Kidney (tissue), 14 donors: ENCODE results near the gene DLG2. TPM values are rescaled to one million over a fixed set of nuclear protein-coding genes. Genes with fewer than 3 reads are reported as not detected.
A peak's percentile ranks its signal among the peaks of the same experiment; 100 is the strongest.

Source experiments
- DNase-seq, 5 donors: peaks; one replicate each; pipeline ENCODE4 v3.0.0-alpha.2; 2013 to 2020
- FAIRE-seq: peaks from 2 replicates; lab custom pipeline; 2012; peaks lifted over from hg19 to GRCh38; lab: Jason Lieb, UNC
- H3K27ac ChIP-seq, 2 donors: one replicate each; pipeline ENCODE4 v1.7.0; 2013; ENCODE audit warnings: low read depth in 2 of 2, low read length in 2 of 2, inconsistent platforms in 1 of 2
- H3K27me3 ChIP-seq: one replicate; pipeline ENCODE4 v1.7.1; 2013; ENCODE audit warnings: low read length, inconsistent platforms; ENCODE audit not compliant: control insufficient read depth, insufficient read depth
- H3K36me3 ChIP-seq, 3 donors: one replicate each; pipeline versions ENCODE4 v1.7.0 to v1.7.1; 2013; ENCODE audit warnings: low read length in 3 of 3, control low read depth in 1 of 3, inconsistent platforms in 1 of 3; ENCODE audit not compliant: insufficient read depth in 3 of 3, control insufficient read depth in 2 of 3
- H3K4me1 ChIP-seq, 3 donors: one replicate each; pipeline versions ENCODE4 v1.7.0 to v1.7.1; 2013; ENCODE audit warnings: low read length in 3 of 3, inconsistent platforms in 1 of 3, low read depth in 1 of 3; ENCODE audit not compliant: control insufficient read depth in 2 of 3, insufficient read depth in 2 of 3
- H3K4me3 ChIP-seq, 3 donors: one replicate each; pipeline versions ENCODE4 v1.7.0 to v1.8.1; 2013; ENCODE audit warnings: low read length in 3 of 3, control low read depth in 1 of 3, inconsistent platforms in 1 of 3
- H3K9ac ChIP-seq, 3 donors: one replicate each; pipeline versions ENCODE4 v1.7.0 to v1.7.1; 2013; ENCODE audit warnings: low read length in 3 of 3, control low read depth in 1 of 3, inconsistent platforms in 1 of 3
- H3K9me3 ChIP-seq, 3 donors: one replicate each; pipeline versions ENCODE4 v1.7.0 to v1.7.1; 2013; ENCODE audit warnings: low read length in 3 of 3, control low read depth in 1 of 3, inconsistent platforms in 1 of 3; ENCODE audit not compliant: control insufficient read depth in 2 of 3, insufficient read depth in 1 of 3
- intact Hi-C: fragments of 100-400 bp; cut with DNase I; formaldehyde crosslinking; loops from one replicate; pipeline ENCODE4 v1.11.1; 2022
- polyA plus RNA-seq: library from polyadenylated mRNA; stranded (reverse); fragments of 350-450 nt; fragmentation: Illumina TruSeq; extraction: RNeasy Lipid Tissue Mini Kit (QIAGEN cat#74804); gene quantifications from one replicate; pipeline ENCODE4 v1.2.3, GENCODE V29; 2014; ENCODE audit warnings: low read depth, low replicate concordance; ENCODE audit not compliant: insufficient read depth
- total RNA-seq: library from RNA; stranded (reverse); fragmentation: NEBNext Ultra II Directional; extraction: Animal tissue kit (Norgen Biotek cat#: 25700); gene quantifications from one replicate; pipeline ENCODE4 v1.2.1, GENCODE V29; 2021
- TF ChIP-seq, protein P1 (sequence below): IDR thresholded peaks from 3 replicates; pipeline ENCODE4 v1.5.1; 2012; ENCODE audit warnings: mild to moderate bottlenecking, moderate library complexity, borderline replicate concordance; ENCODE audit not compliant: insufficient read depth; ENCODE audit errors: extremely low read depth
- donor health status: control.
- donor health status: control.
- donor health status: control.
- donor health status: control.
- donor health status: control.
- donor health status: DM: yes; HTN: yes; CAD: no.
- donor health status: Normal renal cell carcinoma (clear cell type).

DLG2 gene
- total and polyA plus RNA-seq, 2 donors from 2014 or later: 2.9 to 7.2 TPM

GRCh38 chr11:84673753-84674152 is 953.4 kb downstream of the DLG2 start:
- intact Hi-C loops: no loop called here
- no peak overlapping the region for H3K4me3 ChIP-seq
- FAIRE-seq (no peak), DNase-seq (peak in 2 of 5 donors; percentile 12 to 37)
- H3K9me3 ChIP-seq: no peaks in the 10 kb centered on the region
- no peak overlapping the region for H3K27ac ChIP-seq
- H3K36me3 ChIP-seq: no peaks in the 10 kb centered on the region
- H3K4me1 ChIP-seq: no peaks in the 10 kb centered on the region
- H3K9ac ChIP-seq: no peak overlapping the region
- H3K27me3 ChIP-seq: no peaks in the 10 kb centered on the region
- TF ChIP-seq, protein P1, sequence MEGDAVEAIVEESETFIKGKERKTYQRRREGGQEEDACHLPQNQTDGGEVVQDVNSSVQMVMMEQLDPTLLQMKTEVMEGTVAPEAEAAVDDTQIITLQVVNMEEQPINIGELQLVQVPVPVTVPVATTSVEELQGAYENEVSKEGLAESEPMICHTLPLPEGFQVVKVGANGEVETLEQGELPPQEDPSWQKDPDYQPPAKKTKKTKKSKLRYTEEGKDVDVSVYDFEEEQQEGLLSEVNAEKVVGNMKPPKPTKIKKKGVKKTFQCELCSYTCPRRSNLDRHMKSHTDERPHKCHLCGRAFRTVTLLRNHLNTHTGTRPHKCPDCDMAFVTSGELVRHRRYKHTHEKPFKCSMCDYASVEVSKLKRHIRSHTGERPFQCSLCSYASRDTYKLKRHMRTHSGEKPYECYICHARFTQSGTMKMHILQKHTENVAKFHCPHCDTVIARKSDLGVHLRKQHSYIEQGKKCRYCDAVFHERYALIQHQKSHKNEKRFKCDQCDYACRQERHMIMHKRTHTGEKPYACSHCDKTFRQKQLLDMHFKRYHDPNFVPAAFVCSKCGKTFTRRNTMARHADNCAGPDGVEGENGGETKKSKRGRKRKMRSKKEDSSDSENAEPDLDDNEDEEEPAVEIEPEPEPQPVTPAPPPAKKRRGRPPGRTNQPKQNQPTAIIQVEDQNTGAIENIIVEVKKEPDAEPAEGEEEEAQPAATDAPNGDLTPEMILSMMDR: no peak

GRCh38 chr11:84671325-84671999 is 955.7 kb downstream of the DLG2 start:
- Histone ChIP-seq H3K4me3 (no peak overlapping the region), H3K9ac (no peak overlapping the region), H3K27me3 (no peaks in the 10 kb centered on the region), H3K27ac (no peak overlapping the region), H3K4me1 (no peaks in the 10 kb centered on the region), H3K9me3 (no peaks in the 10 kb centered on the region), H3K36me3 (no peaks in the 10 kb centered on the region)
- intact Hi-C loops: no loop called here
- DNase-seq: peak in 2 of 5 donors; percentile 11 to 27
- TF ChIP-seq, protein P1: no peak
- FAIRE-seq: no peak

GRCh38 chr11:84663731-84664130 is 963.4 kb downstream of the DLG2 start:
- H3K9me3 ChIP-seq: no peaks in the 10 kb centered on the region
- H3K9ac ChIP-seq: no peak overlapping the region
- FAIRE-seq: no peak
- no peak overlapping the region for H3K27ac ChIP-seq
- TF ChIP-seq, protein P1: no peak
- H3K27me3 ChIP-seq: no peaks in the 10 kb centered on the region
- no peaks in the 10 kb centered on the region for H3K4me1 ChIP-seq
- intact Hi-C loops: no loop called here
- H3K4me3 ChIP-seq: no peak overlapping the region
- no peak for DNase-seq
- H3K36me3 ChIP-seq: no peaks in the 10 kb centered on the region
